HFF-Myc (cell line): Measurements from ENCODE around the gene IBA57.

Source experiments
- DNase-seq: peaks from one replicate; pipeline ENCODE4 v3.0.0-alpha.2; 2011; ENCODE audit warnings: low read depth; ENCODE audit errors: extremely low read depth
- H3K4me3 ChIP-seq: replicated peaks from 2 replicates; pipeline ENCODE4 v1.5.1; 2011; ENCODE audit warnings: low read depth, mild to moderate bottlenecking, control low read depth, low read length
- CTCF ChIP-seq: IDR thresholded peaks from 2 replicates; pipeline ENCODE4 v1.5.1; 2012; ENCODE audit warnings: mild to moderate bottlenecking, low read depth, low read length, control low read depth; ENCODE audit errors: missing control alignments

IBA57 gene

GRCh38 chr1:228178737-228179684 is 13.4 kb downstream of the IBA57 start:
- TF ChIP-seq CTCF, result no peak
- DNase-seq, result no peak
- H3K4me3 ChIP-seq, result no peak overlapping the region

- H3K4me3 ChIP-seq, result no peak overlapping the region
- TF ChIP-seq CTCF, result peak; percentile 47
- no peak for DNase-seq
Measured at GRCh38 chr1:228180271-228180958, 14.8 kb downstream of the IBA57 start.

GRCh38 chr1:228180959-228181644 is 15.5 kb downstream of the IBA57 start:
- no peak for TF ChIP-seq CTCF
- DNase-seq, result no peak
- no peak overlapping the region for H3K4me3 ChIP-seq

GRCh38 chr1:228181645-228182034 is 16.0 kb downstream of the IBA57 start:
- TF ChIP-seq CTCF, result no peak
- no peak overlapping the region for H3K4me3 ChIP-seq
- no peak for DNase-seq

GRCh38 chr1:228182296-228183030 is 16.9 kb downstream of the IBA57 start:
- DNase-seq, result no peak
- TF ChIP-seq CTCF, result no peak
- no peak overlapping the region for H3K4me3 ChIP-seq

- H3K4me3 ChIP-seq, result no peak overlapping the region
- no peak for TF ChIP-seq CTCF
- DNase-seq, result no peak
Measured at GRCh38 chr1:228184152-228184551, 18.5 kb downstream of the IBA57 start.
